Suprapubic skin (tissue), 4 donors: ENCODE data around the gene ANO2.

Experiments
- EP300 ChIP-seq: sonication (generic); formaldehyde crosslinking; IDR thresholded peaks from one replicate; pipeline ENCODE4 v1.6.1; 2017; ENCODE audit warnings: antibody characterized with exemption
- POLR2A ChIP-seq, 2 donors: fragments of 450-650 bp; IDR thresholded peaks; one replicate each; pipeline ENCODE4 v1.6.1; 2017; ENCODE audit warnings: antibody characterized with exemption in 2 of 2, mild to moderate bottlenecking in 2 of 2, moderate library complexity in 2 of 2
- POLR2AphosphoS5 ChIP-seq, 3 donors: sonication (generic); formaldehyde crosslinking; IDR thresholded peaks; one replicate each; pipeline ENCODE4 v1.6.1; 2017; ENCODE audit warnings: antibody characterized with exemption in 3 of 3
- TF ChIP-seq, protein P1 (sequence below), 2 donors: fragments of 200-600 bp in 1 of 2; fragments of 450-650 bp in 1 of 2; sonication (generic) in 1 of 2; IDR thresholded peaks; one replicate each; pipeline ENCODE4 v1.5.1; 2016 to 2019; ENCODE audit warnings: antibody characterized with exemption in 2 of 2, mild to moderate bottlenecking in 1 of 2, moderate library complexity in 1 of 2

DNA sequence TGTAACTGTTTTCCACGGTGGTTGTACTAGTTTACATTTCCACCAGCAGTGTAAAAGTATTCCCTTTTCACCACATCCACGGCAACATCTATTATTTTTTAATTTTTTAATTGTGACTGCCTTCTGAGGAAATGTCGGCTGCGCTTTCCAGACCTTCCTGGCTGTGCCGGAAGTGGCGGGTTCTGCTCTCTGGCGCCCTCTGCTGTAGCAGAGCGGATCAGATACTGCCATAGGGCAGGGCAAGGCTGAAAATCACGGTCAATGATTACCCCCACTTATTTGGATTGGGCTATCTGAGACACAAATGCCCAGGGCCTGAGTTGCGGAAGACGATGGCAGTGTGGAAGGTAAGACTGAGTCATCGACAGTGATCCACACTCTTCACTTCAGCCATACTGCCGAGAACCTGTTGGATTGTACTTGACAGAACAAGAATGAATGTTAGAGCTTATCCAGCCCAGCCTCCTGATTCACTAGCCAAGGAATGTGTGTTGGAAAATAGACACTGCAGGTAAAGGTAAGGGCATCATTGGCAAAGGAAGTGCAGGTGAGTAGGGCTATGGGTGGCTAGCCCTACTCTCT lies 388.9 kb downstream of the ANO2 start:
- TF ChIP-seq POLR2A (IDR thresholded peaks at IDR 0.05) (no peak), POLR2AphosphoS5 (IDR thresholded peaks at IDR 0.05) (no peak), EP300 (no peak)
- TF ChIP-seq, protein P1, sequence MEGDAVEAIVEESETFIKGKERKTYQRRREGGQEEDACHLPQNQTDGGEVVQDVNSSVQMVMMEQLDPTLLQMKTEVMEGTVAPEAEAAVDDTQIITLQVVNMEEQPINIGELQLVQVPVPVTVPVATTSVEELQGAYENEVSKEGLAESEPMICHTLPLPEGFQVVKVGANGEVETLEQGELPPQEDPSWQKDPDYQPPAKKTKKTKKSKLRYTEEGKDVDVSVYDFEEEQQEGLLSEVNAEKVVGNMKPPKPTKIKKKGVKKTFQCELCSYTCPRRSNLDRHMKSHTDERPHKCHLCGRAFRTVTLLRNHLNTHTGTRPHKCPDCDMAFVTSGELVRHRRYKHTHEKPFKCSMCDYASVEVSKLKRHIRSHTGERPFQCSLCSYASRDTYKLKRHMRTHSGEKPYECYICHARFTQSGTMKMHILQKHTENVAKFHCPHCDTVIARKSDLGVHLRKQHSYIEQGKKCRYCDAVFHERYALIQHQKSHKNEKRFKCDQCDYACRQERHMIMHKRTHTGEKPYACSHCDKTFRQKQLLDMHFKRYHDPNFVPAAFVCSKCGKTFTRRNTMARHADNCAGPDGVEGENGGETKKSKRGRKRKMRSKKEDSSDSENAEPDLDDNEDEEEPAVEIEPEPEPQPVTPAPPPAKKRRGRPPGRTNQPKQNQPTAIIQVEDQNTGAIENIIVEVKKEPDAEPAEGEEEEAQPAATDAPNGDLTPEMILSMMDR (IDR thresholded peaks at IDR 0.05): no peak
